NCI-H2196 (cell line): ENCODE measurements around the gene CYP2D6.

Experiments
- DNase-seq: peaks from one replicate; lab custom pipeline; 2025; ENCODE audit not compliant: unreplicated experiment; lab: John Stamatoyannopoulos, UW

The CYP2D6 gene

GRCh38 chr22:42090596-42091454 lies 39.8 kb downstream of the CYP2D6 start, which contains the start of gene NDUFA6:
TSS of gene NDUFA6 (minus strand) at chr22:42090772. CDS start at chr22:42090744, 28 bp downstream.
- DNase-seq, result peak; percentile 99

- DNase-seq, result no peak
These were observed 44.6 kb downstream of the CYP2D6 start for GRCh38 chr22:42086051-42086450.

GRCh38 chr22:42084874-42085273 lies 45.7 kb downstream of the CYP2D6 start:
- DNase-seq, result no peak

DNA sequence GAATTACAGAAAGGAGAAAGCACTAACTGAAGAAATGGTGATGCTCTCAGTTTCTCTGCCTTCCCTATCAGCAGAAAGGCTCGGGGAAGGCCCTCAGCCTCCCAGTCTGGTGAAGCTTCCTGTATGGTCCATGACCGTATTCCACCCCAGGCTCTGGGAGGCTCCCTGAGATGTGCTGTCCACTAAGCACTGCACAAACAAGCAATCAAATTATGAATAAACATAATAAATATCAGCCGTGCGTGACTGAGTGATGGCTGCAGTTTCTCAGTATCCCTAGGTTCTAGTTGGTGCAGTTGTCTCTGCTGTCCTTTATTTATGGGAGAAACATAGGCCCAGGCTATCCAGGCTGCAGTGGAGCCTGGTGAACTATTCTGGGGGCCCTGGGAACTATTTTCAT lies 47.5 kb downstream of the CYP2D6 start:
- no peak for DNase-seq

DNA sequence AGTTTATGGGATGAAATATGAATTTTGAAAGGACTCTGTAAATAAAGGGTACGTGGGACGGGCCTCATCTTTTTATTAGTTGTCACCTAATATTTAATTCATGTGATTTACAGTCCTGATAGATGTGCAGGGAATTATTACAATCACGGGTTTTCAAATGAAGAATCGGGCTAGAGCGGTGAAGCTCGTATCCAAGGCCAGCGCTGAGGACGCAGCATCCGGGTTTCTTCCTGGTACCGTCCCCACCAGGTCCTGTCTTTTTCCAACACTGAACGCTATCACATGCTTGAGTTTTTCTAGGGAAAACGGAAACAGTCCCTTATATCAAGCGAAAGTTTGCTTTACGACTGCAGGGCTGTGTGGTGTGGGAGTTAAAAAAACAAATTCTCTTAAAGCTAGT lies 50.3 kb downstream of the CYP2D6 start:
- peak; percentile 40 for DNase-seq

- peak; percentile 99 for DNase-seq
These were observed 51.0 kb downstream of the CYP2D6 start, which contains the start of gene SMDT1 for GRCh38 chr22:42079319-42080251. TSS of gene SMDT1 (plus strand) at chr22:42079700. CDS start at chr22:42079769, 69 bp downstream.

- no peak for DNase-seq
These were observed 51.9 kb downstream of the CYP2D6 start for GRCh38 chr22:42078469-42079318.

DNA sequence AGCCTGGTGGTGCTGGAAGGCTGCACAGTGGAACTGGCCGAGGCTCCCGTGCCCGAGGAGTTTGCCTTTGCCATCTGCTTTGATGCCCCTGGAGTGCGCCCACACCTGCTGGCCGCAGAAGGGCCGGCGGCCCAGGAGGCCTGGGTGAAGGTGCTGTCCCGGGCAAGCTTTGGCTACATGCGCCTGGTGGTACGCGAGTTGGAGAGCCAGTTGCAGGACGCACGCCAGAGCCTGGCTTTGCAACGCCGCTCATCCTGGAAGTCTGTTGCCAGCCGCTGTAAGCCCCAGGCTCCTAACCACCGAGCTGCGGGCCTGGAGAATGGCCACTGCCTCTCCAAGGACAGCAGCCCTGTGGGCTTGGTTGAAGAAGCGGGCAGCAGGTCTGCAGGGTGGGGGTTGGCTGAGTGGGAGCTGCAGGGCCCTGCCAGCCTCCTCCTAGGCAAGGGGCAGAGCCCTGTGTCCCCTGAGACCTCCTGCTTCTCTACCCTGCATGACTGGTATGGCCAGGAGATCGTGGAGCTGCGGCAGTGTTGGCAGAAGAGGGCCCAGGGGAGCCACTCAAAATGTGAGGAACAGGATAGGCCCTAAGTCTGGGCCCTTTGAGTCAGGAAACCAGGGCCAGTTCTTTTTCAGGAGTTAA lies 53.0 kb downstream of the CYP2D6 start:
- DNase-seq, result no peak

DNA sequence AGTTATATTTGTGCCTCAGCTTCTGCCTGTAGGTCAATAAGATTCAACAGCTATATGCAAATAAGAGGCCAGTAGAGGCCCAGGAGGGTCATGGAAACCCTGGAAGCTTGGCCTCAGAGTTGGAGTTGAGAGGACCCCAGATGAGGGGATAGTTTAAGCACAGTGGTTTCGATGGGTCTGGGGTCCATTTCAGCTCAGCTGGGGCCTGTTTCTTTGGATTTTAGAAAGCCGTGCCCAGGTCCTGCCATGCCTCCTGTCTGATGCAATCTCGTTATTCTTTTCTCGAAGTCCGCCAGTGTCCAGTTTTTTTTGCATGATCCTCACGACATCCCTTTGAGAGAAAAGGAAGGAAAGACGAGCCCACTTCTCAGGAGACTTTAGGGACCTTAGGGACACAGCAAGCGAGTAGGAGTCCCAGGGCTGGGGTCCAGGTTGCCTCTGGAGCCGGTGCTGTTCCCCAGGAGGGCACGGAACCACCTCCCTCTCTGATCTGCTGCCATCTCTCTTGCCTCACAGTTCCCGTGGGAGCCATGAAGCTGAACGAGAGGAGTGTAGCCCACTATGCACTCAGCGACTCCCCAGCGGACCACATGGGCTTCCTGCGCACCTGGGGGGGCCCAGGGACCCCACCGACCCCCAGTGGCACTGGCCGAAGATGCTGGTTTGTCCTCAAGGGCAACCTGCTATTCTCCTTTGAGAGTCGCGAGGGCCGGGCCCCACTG lies 53.7 kb downstream of the CYP2D6 start:
- DNase-seq, result no peak
